GM12873 (cell line): Measurements from ENCODE around the gene IFNG-AS1.

Experiments used
- TF ChIP-seq, protein P1 (sequence below): IDR thresholded peaks from 2 replicates; pipeline ENCODE4 v1.5.1; 2012; ENCODE audit warnings: low read depth, mild to moderate bottlenecking, moderate library complexity, low read length, control low read depth; ENCODE audit not compliant: insufficient read depth; ENCODE audit errors: missing control alignments

The IFNG-AS1 gene

DNA sequence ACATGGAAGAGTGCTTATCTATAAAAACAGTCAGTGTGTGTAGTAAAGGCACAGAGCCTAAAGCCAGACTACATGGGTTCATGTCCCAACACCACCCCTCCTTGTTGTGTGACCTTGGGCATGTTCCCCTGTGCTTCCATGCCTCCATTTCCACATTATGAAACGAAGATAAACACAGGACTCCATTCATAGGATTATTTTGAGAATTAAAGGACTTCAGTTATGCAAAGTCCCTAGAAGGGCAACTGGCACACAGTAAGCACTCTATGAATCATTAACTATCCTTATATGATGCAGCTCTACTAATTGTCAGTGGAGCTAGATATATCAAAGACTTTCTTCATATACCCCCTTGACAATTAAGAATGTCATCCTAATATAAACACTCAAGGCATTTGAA lies 17.8 kb downstream of the IFNG-AS1 start:
- TF ChIP-seq, protein P1, sequence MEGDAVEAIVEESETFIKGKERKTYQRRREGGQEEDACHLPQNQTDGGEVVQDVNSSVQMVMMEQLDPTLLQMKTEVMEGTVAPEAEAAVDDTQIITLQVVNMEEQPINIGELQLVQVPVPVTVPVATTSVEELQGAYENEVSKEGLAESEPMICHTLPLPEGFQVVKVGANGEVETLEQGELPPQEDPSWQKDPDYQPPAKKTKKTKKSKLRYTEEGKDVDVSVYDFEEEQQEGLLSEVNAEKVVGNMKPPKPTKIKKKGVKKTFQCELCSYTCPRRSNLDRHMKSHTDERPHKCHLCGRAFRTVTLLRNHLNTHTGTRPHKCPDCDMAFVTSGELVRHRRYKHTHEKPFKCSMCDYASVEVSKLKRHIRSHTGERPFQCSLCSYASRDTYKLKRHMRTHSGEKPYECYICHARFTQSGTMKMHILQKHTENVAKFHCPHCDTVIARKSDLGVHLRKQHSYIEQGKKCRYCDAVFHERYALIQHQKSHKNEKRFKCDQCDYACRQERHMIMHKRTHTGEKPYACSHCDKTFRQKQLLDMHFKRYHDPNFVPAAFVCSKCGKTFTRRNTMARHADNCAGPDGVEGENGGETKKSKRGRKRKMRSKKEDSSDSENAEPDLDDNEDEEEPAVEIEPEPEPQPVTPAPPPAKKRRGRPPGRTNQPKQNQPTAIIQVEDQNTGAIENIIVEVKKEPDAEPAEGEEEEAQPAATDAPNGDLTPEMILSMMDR, result no peak

DNA sequence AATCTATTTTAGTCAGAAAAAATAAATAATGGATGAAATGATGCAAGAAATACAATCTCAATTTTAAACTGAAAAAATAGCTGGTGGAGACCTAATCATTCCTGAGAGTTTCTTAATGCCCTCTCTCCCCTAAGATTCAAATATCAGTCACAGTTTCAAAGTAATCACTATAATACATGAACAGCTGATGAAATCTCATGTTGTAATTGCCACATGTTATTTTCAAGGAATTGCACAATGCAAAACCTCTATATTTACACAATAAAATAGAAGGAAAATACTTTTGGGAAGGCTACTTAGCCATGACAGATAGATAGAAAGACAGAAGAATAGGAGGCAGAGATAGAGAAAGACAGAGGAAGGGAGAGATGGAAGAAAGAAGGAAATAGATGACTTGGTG lies 18.2 kb downstream of the IFNG-AS1 start:
- TF ChIP-seq, protein P1, result no peak

DNA sequence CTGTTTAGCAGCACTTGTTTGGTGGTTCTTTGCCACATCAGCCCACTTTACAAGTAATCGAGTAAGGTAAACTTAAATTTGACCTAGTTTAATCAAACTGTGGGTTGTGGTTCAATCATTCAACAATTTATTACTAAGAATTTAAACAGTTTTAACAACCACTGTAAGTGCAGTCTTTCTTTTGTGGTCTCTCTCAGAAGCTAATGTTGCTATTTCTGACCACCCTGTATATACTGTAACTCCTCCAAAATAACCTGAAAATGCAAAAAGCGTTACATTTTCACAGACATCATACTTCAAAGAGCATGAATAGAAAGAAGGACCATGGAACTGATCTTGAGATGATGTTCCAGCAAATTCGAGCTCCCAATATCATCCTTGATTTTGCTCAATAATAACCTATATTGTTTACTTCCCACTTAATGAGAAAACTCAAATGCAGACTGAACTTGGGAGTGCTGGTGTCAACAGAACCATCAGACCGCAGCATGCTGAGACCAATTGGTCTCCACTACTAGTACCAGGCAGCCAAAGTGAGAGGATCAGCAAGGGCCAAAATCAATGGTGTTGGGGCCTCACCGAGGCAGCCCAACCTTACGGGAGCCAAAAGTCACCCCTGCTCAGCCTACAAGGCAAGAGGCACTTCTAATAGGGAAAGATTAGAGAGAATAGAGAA lies 22.1 kb downstream of the IFNG-AS1 start:
- TF ChIP-seq, protein P1, result no peak

DNA sequence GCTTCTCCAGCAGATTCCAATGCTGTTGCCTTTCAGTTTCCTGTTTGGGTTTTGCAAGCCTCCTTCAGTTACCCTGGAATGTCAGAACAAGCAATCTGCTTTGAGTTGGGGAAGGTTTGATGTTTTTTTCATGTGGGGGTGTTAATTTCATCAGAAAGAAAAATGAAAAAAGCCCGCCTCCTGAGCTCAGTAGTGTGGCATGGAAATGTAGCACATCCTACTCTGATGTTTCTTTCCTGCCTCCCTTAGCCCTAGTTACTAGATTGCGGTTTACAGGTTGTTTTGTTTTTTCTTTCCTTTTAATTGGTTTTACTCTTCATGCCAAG lies 22.6 kb downstream of the IFNG-AS1 start:
- TF ChIP-seq, protein P1, result no peak

DNA sequence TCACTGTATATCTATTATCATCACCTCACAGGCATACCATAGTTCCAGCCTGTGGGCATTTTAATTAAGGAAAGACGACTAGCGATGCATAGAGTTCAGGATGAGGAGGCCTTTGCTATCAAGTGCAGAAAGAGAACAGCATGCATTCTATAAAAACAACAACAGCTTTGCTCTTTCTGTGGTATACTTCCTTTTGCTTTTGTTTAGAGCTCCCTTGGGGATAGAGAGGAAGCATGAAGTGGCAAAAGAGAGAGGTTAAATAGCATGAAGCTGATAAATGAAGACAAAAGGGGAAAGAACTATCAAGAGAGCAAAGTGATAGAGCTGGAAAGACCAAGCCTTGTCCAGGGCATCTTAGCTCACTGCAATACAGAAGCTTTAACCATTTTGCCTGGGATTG lies 23.5 kb downstream of the IFNG-AS1 start:
- TF ChIP-seq, protein P1, result no peak

DNA sequence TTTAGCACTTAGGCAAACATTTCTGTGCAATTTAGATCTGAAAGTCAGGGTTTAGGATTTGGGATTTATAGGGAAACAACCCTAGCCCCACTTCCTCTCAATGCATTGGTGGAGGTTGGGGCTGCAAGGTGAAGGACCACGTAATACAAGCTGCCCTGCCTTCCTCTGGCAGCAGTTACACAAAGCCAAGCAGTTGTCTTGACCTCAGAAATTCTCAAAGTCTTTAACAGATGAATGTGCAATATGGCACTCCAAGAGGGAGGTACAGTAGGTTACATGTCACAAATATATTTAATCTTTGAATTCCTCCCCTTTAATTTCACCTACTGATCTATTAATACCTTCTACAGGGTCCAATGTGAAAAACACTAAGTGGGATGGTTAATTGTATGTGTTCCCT lies 23.9 kb downstream of the IFNG-AS1 start:
- TF ChIP-seq, protein P1, result no peak

DNA sequence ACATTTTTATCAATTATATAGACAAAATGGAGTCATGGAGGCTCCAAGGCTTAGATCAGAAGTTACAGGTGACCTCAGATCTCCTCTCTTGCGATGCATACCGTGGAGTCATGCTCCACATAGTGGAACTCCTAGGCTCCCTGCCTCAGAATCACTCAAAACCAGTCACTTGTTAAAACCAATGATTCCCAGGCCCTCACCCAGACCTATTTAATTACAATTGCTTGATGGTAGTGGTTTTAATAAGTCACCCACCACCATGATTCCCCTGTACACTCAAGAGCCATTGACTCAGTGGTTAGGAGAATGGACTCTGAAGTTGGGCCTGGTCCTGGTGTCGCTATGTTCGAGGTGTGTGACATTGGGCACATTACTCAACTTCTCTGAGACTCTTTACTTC lies 26.9 kb downstream of the IFNG-AS1 start:
- TF ChIP-seq, protein P1, result no peak

DNA sequence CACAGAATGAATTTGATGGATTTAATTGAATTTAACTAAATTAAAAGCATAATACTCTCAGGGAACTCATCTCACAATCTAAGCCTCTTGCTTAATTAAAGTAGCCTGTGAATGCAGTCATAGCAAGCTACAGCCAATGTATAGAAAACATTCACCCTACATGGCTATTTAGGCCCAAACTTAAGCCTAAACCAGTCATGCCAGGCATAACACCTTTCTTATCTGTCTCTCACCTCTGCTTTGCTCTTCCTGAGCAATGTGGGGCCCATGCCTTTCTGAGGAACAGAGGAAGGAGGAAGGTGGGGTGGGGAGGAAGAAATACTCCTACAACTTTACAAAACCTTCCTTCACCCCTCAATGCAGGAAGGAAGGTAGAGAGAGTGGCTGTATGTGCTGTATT lies 29.1 kb downstream of the IFNG-AS1 start:
- TF ChIP-seq, protein P1, result no peak
